ENCODE measurements around the gene MRPS18A. TPM values are rescaled to one million over a fixed set of nuclear protein-coding genes. Genes with fewer than 3 reads are reported as not detected.
"Not testable (repeated sequence)": the region's sequence is repeated elsewhere in the genome, so short reads cannot be mapped to it uniquely, and the experiment has no call there.

Gene MRPS18A
- total and polyA plus RNA-seq, 2 of the 8 experiments (the other 6 are each of a cell fraction or from before 2014, with no cell fraction given): 48.3 to 121 TPM

DNA sequence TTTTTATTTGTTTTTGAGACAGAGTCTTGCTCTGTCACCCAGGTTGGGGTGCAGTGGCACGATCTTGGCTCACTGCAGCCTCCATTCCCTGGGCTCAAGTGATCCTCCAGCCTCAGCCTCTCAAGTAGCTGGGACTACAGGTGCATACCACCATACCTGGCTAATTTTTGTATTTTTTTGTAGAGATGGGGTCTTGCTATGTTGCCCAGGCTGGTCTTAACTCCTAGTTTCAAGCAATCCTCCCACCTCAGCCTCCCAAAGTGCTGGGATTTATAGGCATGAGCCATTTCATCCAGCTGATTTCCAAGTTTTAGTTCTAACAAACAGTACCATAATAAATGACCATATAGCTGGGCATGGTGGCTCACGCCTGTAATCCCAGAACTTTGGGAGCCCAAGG is 34.8 kb downstream of the MRPS18A start:
- H3K79me2 ChIP-seq (ENCODE audit: control insufficient read depth in 1 of 2, insufficient read depth in 2 of 2, low read length in 2 of 2); H3K23me2 ChIP-seq (ENCODE audit: low read depth, low read length); H4K5ac ChIP-seq (ENCODE audit: insufficient read length, low read depth, low read length); H3K4ac ChIP-seq (replicated peaks; ENCODE audit: insufficient read length, low read depth, low read length); H4K8ac ChIP-seq (ENCODE audit: extremely low read depth, insufficient read depth, low read length); H3K4me2 ChIP-seq (ENCODE audit: insufficient read depth in 1 of 2, low read depth in 2 of 2, low read length in 2 of 2); H3K9ac ChIP-seq (replicated peaks in 1 of 4; ENCODE audit: extremely low read depth in 1 of 4, low read depth in 3 of 4, low read length in 3 of 4); POLR2A ChIA-PET (ENCODE audit: partially characterized antibody); H3K18ac ChIP-seq (ENCODE audit: extremely low read depth, low read length); H4K20me1 ChIP-seq (replicated peaks in 1 of 2; ENCODE audit: control insufficient read depth in 1 of 2, insufficient read depth in 2 of 2, low read length in 2 of 2); H2AFZ ChIP-seq (ENCODE audit: low read length); H2BK12ac ChIP-seq (ENCODE audit: low read depth, low read length); H3K4me1 ChIP-seq (replicated peaks in 1 of 4; ENCODE audit: control insufficient read depth in 3 of 4, insufficient read depth in 4 of 4, low read length in 3 of 4); DNase-seq (ENCODE audit: low read depth in 1 of 2, low spot score in 2 of 2); H3K14ac ChIP-seq (ENCODE audit: insufficient read length); H2BK5ac ChIP-seq (ENCODE audit: low read depth, low read length); H2AK5ac ChIP-seq (ENCODE audit: low read depth, low read length); H3K9me3 ChIP-seq (ENCODE audit: insufficient read depth in 2 of 2, low read depth in 1 of 2, low read length in 1 of 2); H4K91ac ChIP-seq (replicated peaks; ENCODE audit: insufficient read length, low read length); FAIRE-seq; H3K79me1 ChIP-seq (ENCODE audit: low read depth, low read length); H3K56ac ChIP-seq (replicated peaks; ENCODE audit: insufficient read length, low read depth, low read length); H3K4me3 ChIP-seq (ENCODE audit: extremely low read depth in 1 of 4, insufficient read depth in 2 of 4, low read depth in 3 of 4, low read length in 4 of 4); H2BK120ac ChIP-seq (replicated peaks; ENCODE audit: low read depth, low read length); H3K36me3 ChIP-seq (ENCODE audit: control insufficient read depth in 2 of 4, insufficient read depth in 4 of 4, low read length in 3 of 4); H2BK15ac ChIP-seq (ENCODE audit: low read length); H3K27ac ChIP-seq (ENCODE audit: low read depth, low read length); H3K23ac ChIP-seq (ENCODE audit: insufficient read length); H3K27me3 ChIP-seq (replicated peaks in 1 of 4; ENCODE audit: control insufficient read depth in 3 of 4, extremely low read depth in 1 of 4, insufficient read depth in 3 of 4, low read length in 3 of 4); H2BK20ac ChIP-seq (ENCODE audit: low read length): not testable (repeated sequence)
- CTCF ChIA-PET (ENCODE audit: partially characterized antibody): interaction anchor here (0.7 to 1.4 kb wide), 3 partner anchors 15 to 533 kb away, joined by 3 to 5 read pairs (median 5); no protein-coding TSS in a partner anchor
- 100% methylated on average over 2 of the region's 2 CpGs; no CpG with 5 or more reads in 1 of the 2 experiments for WGBS, 2 experiments (ENCODE audit: extremely low coverage in 1 of 2, insufficient coverage in 1 of 2, insufficient read length in 1 of 2, insufficient replicate concordance in 2 of 2, low coverage in 1 of 2, low lambda C conversion rate in 2 of 2, missing lambda C conversion rate in 1 of 2)

Measured in H1 (cell line).